Muscle of arm (tissue), 12 donors: Measurements from ENCODE around the gene ZCCHC7. TPM values are rescaled to one million over a fixed set of nuclear protein-coding genes. Genes with fewer than 3 reads are reported as not detected.
"Not testable (repeated sequence)": the region's sequence is repeated elsewhere in the genome, so short reads cannot be mapped to it uniquely, and the experiment has no call there.

ENCODE experiments used
- DNase-seq: peaks from one replicate; pipeline ENCODE4 v3.0.0-alpha.2; 2013
- polyA plus RNA-seq, 12 donors: library from polyadenylated mRNA; unstranded; fragments of 120-200 nt; gene quantifications; one replicate each; pipeline ENCODE4 v1.2.1, GENCODE V29; 2013; ENCODE audit not compliant: insufficient read length in 12 of 12

The ZCCHC7 gene
- polyA plus RNA-seq, 12 donors = 11.3 to 32.9 (median 14.6) TPM; not detected in 1

GRCh38 chr9:37119360-37119759 is 1.0 kb upstream of the ZCCHC7 start:
- no peak for DNase-seq

DNA sequence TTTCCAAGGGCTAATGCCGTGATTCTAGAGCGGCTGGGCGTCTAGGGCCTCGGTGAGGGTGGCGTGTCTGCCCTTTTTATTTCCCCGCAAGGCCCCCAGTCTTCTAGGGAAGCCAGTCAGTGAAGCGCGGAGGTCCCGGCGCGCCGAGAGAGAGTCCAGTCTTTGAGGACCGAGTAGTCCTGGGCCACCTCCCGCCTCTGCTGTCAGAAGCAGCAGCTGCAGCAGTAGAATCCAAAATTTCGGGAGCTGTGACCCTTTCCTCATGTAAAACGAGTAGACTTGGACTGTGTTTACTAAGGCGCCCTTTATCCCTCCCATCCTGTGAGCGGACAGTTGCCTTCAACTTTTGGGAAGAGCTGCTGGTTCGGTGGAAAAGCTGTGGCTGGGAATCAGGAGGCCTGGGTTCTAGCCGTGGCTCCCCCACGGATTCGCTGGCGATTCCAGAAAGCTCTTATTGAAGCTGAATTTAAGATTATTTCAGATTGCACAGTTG is 515 bp downstream of the ZCCHC7 start:
- peak; percentile 47 for DNase-seq

GRCh38 chr9:37121881-37122280 is 1.5 kb downstream of the ZCCHC7 start:
- no peak for DNase-seq

GRCh38 chr9:37126214-37126788 is 5.9 kb downstream of the ZCCHC7 start:
- no peak for DNase-seq

DNA sequence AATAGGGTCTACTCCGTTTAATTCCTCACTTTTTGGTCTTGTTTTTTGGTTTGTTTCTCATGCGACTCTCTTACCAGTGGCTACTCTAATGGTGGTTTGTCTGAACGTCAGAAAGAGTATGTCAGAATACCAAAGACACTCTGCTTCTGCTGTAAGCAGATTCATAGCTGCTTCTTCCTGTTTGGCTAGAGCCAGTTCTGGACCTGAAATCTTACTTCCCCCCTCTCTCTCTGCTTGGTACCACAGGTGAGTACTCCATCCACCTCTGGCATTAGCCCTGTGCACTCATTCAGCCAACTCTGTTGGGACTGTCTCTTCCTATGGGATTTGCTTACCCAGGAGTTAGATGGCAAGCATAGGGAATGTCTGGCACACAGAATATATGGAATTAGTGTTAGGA is 6.6 kb downstream of the ZCCHC7 start:
- DNase-seq = no peak

DNA sequence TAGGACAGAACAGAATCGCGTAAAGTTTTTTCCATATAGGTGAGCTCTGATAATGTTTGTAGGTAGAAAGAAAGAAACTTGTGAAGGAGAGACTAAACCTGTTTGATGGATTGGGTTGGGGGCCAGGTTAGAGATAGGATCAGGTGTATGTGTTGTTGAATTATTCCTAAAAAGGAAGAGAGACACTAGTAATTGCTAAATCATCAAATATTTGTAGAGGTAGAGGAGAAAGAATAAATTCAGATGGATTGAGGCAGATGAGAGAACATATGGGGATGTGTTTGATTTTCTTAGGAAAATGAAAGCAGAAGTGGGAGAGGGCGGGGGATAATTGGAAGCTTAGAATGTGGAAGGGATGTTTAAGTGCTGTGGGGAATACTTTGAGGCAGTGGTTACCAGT is 7.7 kb downstream of the ZCCHC7 start:
- DNase-seq = no peak

- DNase-seq = no peak
Measured at GRCh38 chr9:37134166-37134565, 13.8 kb downstream of the ZCCHC7 start.

GRCh38 chr9:37141015-37141414 is 20.6 kb downstream of the ZCCHC7 start:
- no peak for DNase-seq

- no peak for DNase-seq
Measured at GRCh38 chr9:37144762-37145161, 24.4 kb downstream of the ZCCHC7 start.

DNA sequence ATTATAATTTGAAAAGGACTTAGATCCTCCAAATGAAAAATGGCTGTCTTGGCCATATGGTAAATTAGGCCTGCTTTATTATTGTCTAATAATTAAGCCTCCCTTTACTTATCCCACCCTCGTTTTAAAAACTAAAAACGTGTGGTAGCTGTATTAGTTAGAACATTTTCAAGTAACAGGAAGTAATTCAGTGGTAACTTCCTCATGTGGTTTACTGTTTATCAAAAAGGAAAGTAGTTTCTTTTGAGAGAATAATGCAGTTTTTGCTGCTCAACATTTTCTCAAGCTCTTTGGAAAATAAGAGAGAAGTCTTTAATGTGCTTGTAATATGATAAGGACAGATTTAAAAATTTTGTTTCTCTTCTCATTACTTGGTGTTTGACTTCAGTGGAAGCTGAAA is 26.0 kb downstream of the ZCCHC7 start:
- no peak for DNase-seq

DNA sequence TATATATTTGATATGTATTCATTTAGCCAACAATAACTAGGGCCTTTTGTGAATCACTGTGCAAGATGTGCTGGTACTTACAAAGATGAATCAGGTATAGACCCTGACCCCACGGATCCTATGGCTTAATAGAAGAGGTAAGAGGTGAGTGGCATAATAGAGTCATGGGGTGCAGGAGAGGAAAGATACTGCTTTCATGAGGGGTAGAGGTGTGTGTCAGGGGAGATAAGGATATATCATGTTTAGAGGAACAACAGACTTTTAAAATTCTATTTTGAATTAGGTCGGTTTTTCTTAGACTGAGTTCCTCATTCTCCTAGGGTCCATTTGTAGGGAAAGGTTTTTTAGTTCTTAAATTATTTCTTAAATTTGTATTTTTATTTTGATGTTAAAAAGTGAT is 27.8 kb downstream of the ZCCHC7 start:
- DNase-seq = no peak

GRCh38 chr9:37149666-37150308 is 29.4 kb downstream of the ZCCHC7 start:
- DNase-seq = no peak

DNA sequence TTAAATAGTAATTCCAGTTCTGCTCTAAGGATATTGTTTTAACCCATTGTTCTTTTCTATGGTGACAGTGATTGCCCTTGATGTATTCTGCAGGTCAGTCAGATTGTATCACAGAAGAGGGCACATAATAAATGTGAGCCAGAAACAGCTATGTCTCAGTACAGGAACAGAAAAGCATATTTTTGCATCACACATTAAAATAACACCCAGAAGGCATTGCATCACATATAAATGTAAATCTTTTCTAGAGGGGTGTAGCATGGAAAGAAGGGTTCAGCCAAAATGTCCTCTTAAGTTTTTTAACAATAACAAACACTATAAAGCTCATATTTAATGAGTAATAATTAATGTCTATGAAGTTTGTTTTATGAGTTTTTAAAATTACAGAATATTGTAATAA is 30.0 kb downstream of the ZCCHC7 start:
- no peak for DNase-seq

DNA sequence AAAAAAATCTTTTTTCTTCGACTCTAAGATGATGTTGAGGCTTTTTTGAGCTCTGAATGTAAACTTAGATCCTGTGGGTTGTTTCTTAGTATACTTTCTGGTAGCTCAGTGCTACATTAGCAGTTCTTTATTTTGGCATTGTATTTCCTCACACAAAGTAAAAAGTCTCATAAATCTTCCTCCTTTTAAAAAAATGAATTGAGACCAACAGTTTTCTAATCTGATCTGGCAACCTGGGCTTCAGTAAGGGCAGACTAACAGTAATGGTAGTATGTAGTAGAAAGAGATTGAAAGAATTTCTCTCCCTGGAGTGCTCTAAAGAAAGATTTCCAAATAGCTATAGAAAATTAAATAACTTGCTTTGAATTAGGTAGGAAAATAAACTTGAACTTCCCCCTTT is 31.4 kb downstream of the ZCCHC7 start:
- DNase-seq = no peak

GRCh38 chr9:37152365-37152764 is 32.0 kb downstream of the ZCCHC7 start:
- DNase-seq = no peak

DNA sequence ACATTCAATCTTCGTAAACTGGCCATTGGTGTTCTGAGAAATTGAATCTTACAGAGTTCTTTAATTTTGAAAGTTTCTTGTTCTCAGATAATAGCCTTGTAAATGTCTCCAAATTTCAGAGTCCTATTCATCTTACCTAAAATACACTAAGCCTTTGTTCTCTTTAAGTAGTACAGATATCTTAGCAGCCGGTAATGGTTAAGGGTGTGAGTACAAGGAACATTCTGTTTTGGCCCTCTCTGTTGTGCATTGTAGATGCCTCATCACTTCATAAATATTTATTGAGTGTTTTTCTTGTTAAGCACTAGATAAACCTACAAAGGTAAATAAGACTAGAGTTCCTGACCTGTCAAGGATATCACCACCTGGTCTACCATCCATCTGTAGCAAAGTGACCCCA is 35.2 kb downstream of the ZCCHC7 start:
- DNase-seq = no peak

DNA sequence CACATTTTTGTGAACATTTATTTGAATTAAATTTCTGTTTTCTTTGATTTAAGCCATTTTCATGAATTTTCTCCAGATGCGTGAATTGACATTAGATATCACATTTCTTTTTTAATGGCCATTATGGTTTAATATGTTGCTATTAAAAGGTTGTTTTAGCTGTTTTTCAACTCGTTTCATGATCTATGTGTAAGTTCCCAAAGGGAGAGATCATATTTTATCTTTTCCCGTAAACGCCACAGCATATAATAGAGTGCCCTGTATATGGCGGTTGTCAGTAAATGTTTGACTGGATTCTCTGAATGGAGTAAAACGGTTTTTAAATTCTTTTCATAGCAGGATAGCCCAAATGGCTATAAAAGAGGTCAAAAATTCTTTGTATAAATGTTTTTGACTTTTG is 35.8 kb downstream of the ZCCHC7 start:
- no peak for DNase-seq

DNA sequence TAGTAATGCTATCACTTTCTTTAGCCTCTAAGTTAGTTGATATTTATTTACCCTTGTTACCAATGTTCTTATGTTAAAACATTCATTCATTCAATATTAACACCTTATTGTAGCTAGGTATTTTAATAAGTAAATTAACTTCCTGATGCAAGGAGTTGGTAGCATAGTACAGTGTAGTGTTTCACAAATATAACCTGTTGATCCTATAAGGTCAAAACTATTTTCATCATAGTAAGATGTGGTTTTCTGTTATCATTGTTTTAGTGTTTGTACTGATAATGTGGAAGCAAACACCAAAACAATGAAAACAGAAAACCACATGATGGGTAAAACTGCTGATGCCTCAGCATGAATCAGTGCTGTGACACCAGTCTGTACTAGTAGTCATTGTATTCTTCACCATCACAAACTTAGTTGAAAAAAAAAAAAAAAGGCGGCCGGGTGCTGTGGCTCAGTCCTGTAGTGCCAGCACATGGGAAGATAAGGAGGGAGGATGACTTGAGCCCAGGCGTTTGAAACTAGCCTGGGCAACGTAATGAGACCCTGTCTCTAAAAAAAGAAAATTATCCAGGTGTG is 36.5 kb downstream of the ZCCHC7 start:
- no peak for DNase-seq

DNA sequence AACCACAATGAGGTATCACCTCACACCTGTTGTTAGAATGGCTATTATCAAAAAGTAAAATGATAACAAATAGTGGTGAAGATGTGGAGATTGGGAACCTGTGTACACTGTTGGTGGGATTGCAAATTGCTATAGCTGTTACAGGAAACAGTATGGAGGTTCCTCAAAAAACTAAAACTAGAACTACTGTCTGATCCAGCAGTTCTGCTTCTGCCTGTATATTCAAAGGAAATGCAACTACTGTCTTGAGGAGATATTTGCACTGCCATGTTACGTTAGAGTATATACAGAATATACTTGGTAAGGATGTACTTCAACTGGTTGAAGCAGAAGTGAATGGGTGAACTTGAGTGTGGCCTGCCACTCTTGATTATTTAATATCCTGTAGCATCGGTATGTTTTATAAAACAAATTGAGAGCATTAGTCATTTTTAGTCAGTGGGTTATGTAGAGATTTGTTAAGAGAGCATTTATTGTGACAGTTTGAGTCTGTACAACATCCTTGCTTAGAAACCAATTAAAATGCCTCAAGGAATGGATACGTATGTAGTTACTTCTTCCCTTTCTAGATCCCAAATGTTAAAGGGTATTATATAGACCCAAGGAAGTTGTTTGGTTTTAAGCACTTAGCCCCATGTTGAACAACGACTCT is 37.5 kb downstream of the ZCCHC7 start:
- no peak for DNase-seq

DNA sequence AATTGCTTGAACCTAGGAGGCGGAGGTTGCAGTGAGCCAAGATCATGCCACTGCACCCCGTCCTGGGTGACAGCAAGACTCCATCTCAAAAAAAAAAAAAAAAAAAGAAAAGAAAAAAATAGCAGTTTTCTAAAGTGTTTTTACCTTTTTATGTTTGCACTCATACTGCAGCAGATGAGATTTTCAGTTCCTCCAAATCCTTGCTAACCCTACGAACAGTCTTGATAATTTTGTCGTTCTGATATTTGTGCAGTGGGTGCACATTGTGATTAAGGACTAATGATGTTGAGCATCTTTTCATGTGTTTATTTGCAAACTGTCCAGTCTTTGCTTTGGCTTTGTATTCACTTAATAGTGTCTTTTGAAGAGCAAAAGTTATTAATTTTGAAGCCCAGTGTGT is 42.9 kb downstream of the ZCCHC7 start:
- no peak for DNase-seq

GRCh38 chr9:37164335-37164734 is 44.0 kb downstream of the ZCCHC7 start:
- DNase-seq = not testable (repeated sequence)

DNA sequence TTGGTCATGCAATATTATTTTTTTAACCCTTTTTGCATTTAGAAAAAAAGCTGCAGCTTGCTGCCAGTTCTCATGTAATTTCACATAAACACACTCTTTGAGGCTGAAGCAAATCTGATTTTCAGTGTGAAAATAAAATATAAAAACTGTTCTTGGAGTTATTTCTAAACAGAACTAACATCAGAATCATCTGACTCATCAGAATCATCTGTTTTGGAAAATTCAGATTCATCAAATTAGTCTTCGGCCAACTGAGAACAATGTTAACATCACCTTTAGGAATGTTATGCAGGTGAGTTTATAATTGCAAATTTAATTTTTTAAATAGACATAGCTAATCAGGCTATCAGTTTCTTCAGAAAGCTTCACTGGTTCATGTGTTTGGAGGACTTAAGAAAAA is 45.3 kb downstream of the ZCCHC7 start:
- DNase-seq = no peak

- DNase-seq = no peak
Measured at GRCh38 chr9:37167456-37168047, 47.2 kb downstream of the ZCCHC7 start.
